ENCODE results near the gene METTL1. TPM values are rescaled to one million over a fixed set of nuclear protein-coding genes. Genes with fewer than 3 reads are reported as not detected.

METTL1 gene
- total and polyA plus RNA-seq, 9 of the 15 experiments (the other 6 are each of a cell fraction or from before 2014, with no cell fraction given): 12.6 to 65.9 (median 39.2) TPM

DNA sequence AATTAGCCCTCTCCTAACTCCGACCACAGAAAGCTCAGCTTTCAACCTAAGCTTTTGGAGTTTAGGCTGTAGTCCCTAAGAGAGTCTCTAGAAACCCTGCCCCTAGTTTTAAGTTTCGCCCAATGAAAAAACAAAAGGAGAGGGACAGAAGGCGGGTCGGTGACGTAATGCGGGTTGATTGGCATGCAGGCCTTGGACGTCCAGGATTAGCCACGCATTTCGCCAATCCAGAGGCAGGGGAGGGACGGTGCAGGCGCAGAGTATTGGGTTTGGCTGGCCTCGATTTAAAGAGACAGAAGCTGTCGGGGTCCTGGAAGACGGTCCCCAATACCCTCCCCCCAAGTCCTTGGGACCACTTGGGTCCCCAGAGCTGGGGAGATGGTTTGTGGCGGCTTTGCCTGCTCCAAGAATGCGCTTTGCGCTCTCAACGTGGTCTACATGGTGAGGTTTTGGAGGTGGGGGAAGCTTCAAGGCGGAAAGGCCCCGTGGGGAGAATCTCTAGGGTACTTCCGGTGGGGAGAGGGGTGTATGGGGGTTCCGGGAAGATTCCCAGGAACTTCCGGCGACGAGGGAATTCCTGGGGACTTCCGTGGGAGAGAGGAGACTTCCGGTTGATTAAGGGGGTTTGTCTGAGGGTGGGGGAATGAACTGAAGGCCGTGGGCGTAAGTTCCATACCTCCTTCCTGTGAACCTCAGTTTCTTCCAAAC, 27.0 kb downstream of the METTL1 start, which contains the start of gene TSPAN31 (continued):
- no peak for TF ChIP-seq HNRNPH1 (optimal IDR thresholded peaks at IDR 0.05; ENCODE audit: low read depth, low read length)
- peak; percentile 35 for TF ChIP-seq RBM39 (optimal IDR thresholded peaks at IDR 0.05; ENCODE audit: low read depth, low read length)
- TF ChIP-seq, protein P1, sequence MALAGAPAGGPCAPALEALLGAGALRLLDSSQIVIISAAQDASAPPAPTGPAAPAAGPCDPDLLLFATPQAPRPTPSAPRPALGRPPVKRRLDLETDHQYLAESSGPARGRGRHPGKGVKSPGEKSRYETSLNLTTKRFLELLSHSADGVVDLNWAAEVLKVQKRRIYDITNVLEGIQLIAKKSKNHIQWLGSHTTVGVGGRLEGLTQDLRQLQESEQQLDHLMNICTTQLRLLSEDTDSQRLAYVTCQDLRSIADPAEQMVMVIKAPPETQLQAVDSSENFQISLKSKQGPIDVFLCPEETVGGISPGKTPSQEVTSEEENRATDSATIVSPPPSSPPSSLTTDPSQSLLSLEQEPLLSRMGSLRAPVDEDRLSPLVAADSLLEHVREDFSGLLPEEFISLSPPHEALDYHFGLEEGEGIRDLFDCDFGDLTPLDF (CRISPR knock-in tag; IDR thresholded peaks at IDR 0.05): no peak
- TF ChIP-seq ZNF347 (CRISPR knock-in tag; IDR thresholded peaks at IDR 0.05; ENCODE audit: low read depth): no peak
- TF ChIP-seq RFX5 (IDR thresholded peaks at IDR 0.05; ENCODE audit: low read depth, low read length): peak; percentile 66; the same call in 1 of the 2 replicates
- no peak for TF ChIP-seq ZNF583 (CRISPR knock-in tag; IDR thresholded peaks at IDR 0.05)
- TF ChIP-seq POU5F1 (IDR thresholded peaks at IDR 0.05; ENCODE audit: borderline replicate concordance, low read depth, low read length, partially characterized antibody): no peak
- TF ChIP-seq MYC (IDR thresholded peaks at IDR 0.05; ENCODE audit: low read depth, low read length): no peak; the same call in 1 of the 2 replicates
- peak; percentile 60; the same call in 1 of the 2 replicates for TF ChIP-seq MYC (CRISPR knock-in tag; IDR thresholded peaks at IDR 0.05; ENCODE audit: borderline replicate concordance, low read depth)
- no peak for TF ChIP-seq SIN3B (IDR thresholded peaks at IDR 0.05; ENCODE audit: low read depth)
- no peak for TF ChIP-seq POLR3A (IDR thresholded peaks at IDR 0.05; ENCODE audit: borderline replicate concordance, extremely low read depth, insufficient read depth, insufficient read length)
- TF ChIP-seq ZZZ3 (IDR thresholded peaks at IDR 0.05): no peak
- TF ChIP-seq ILF3 (IDR thresholded peaks at IDR 0.05; ENCODE audit: borderline replicate concordance): no peak
- TF ChIP-seq, protein P2, sequence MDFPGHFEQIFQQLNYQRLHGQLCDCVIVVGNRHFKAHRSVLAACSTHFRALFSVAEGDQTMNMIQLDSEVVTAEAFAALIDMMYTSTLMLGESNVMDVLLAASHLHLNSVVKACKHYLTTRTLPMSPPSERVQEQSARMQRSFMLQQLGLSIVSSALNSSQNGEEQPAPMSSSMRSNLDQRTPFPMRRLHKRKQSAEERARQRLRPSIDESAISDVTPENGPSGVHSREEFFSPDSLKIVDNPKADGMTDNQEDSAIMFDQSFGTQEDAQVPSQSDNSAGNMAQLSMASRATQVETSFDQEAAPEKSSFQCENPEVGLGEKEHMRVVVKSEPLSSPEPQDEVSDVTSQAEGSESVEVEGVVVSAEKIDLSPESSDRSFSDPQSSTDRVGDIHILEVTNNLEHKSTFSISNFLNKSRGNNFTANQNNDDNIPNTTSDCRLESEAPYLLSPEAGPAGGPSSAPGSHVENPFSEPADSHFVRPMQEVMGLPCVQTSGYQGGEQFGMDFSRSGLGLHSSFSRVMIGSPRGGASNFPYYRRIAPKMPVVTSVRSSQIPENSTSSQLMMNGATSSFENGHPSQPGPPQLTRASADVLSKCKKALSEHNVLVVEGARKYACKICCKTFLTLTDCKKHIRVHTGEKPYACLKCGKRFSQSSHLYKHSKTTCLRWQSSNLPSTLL (IDR thresholded peaks at IDR 0.05): no peak
- no peak for TF ChIP-seq RUNX1 (IDR thresholded peaks at IDR 0.05; ENCODE audit: low read depth)
- TF ChIP-seq KLF10 (CRISPR knock-in tag; IDR thresholded peaks at IDR 0.05): peak; percentile 33; the same call in 1 of the 2 replicates
- TF ChIP-seq KDM5B (IDR thresholded peaks at IDR 0.05; ENCODE audit: insufficient replicate concordance, low read depth, low read length): peak; percentile 53
- peak; percentile 76 for TF ChIP-seq ETV1 (tag; conservative IDR thresholded peaks at IDR 0.05; ENCODE audit: low read depth)
- TF ChIP-seq TAL1 (IDR thresholded peaks at IDR 0.05): no peak
- TF ChIP-seq, protein P3, sequence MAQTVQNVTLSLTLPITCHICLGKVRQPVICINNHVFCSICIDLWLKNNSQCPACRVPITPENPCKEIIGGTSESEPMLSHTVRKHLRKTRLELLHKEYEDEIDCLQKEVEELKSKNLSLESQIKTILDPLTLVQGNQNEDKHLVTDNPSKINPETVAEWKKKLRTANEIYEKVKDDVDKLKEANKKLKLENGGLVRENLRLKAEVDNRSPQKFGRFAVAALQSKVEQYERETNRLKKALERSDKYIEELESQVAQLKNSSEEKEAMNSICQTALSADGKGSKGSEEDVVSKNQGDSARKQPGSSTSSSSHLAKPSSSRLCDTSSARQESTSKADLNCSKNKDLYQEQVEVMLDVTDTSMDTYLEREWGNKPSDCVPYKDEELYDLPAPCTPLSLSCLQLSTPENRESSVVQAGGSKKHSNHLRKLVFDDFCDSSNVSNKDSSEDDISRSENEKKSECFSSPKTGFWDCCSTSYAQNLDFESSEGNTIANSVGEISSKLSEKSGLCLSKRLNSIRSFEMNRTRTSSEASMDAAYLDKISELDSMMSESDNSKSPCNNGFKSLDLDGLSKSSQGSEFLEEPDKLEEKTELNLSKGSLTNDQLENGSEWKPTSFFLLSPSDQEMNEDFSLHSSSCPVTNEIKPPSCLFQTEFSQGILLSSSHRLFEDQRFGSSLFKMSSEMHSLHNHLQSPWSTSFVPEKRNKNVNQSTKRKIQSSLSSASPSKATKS (CRISPR knock-in tag; IDR thresholded peaks at IDR 0.05): no peak
- TF ChIP-seq, protein P4, sequence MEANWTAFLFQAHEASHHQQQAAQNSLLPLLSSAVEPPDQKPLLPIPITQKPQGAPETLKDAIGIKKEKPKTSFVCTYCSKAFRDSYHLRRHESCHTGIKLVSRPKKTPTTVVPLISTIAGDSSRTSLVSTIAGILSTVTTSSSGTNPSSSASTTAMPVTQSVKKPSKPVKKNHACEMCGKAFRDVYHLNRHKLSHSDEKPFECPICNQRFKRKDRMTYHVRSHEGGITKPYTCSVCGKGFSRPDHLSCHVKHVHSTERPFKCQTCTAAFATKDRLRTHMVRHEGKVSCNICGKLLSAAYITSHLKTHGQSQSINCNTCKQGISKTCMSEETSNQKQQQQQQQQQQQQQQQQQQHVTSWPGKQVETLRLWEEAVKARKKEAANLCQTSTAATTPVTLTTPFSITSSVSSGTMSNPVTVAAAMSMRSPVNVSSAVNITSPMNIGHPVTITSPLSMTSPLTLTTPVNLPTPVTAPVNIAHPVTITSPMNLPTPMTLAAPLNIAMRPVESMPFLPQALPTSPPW (CRISPR knock-in tag; IDR thresholded peaks at IDR 0.05): peak; percentile 64; the same call in 1 of the 2 replicates
- peak; percentile 62; the same call in 1 of the 2 replicates for TF ChIP-seq OTX1 (CRISPR knock-in tag; IDR thresholded peaks at IDR 0.05)

All from K562 (cell line).